Measurements from ENCODE around the gene FSTL3.

The FSTL3 gene

DNA sequence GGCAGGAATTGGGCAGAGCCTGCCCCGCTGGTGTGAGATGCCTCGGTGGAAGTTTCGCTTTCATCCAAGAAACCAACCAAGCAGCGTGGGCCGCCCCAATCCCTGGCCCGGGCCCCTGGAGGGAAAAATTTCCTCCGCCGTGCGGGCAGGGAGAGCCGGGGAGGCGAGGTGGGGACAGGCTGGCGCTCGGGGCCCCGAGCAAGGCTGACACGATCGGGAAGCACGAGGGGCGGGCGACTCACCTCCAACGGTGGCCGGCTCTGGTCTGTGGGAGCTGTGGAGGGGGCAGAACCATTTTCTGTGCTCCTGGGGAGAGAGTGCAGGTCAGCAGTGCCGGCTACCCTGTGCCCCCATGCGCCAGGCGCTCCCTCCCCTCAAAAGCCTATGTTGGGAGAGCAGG lies 24.2 kb upstream of the FSTL3 start:
- TF ChIP-seq GATA3 (IDR thresholded peaks at IDR 0.05; ENCODE audit: low read depth, low read length) (no peak), GATA2 (IDR thresholded peaks at IDR 0.05; ENCODE audit: low read depth, low read length) (no peak)

DNA sequence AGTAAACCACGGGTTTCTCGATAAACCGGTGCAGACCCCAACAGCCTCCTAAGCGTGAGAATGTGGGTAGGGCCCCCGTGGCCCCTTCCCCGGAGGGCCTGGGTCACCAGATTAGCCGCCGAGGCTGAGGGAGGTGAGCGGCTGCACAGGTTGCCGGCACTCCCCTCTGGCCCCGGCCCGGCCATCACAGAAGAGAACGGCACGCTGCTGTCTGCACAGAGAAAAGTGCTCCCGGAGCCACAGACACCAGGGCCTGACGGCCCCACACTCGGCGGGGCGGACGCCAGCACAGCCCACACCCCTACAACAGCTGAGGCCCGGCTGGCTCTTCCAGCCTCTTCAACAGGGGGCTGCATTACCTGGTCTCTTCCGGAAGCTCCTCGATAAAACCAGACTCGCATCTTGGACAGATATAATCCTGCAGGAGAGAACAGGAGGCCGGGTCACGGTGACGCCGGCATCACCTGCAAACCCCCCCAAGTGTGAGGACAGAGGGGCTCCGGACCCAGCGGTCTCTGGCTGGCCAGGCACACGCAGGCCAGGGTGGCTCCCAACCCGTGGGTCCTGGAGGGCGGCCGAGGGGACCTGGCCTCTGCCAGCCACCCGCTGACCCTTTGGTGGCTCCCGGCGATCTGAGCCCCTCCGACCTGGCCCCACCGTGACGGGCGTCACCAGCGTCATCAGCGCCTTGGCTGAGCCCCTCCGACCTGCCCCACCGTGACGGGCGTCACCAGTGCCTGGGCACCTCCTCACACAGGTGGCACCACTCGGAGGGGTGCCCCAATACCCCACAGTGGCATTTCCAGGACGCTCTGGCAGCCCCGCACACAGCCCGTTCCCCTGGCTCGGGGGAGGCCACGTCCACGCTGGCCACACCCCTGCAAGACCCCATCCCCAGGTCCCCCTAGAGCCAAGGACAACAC lies 23.5 kb upstream of the FSTL3 start:
- TF ChIP-seq GATA3 (IDR thresholded peaks at IDR 0.05; ENCODE audit: low read depth, low read length) (no peak), GATA2 (IDR thresholded peaks at IDR 0.05; ENCODE audit: low read depth, low read length) (no peak)

GRCh38 chr19:653425-653824 lies 22.8 kb upstream of the FSTL3 start:
- TF ChIP-seq GATA3 (IDR thresholded peaks at IDR 0.05; ENCODE audit: low read depth, low read length) (no peak), GATA2 (IDR thresholded peaks at IDR 0.05; ENCODE audit: low read depth, low read length) (no peak)

GRCh38 chr19:655691-656090 lies 20.5 kb upstream of the FSTL3 start:
- TF ChIP-seq GATA3 (IDR thresholded peaks at IDR 0.05; ENCODE audit: low read depth, low read length): no peak
- no peak for TF ChIP-seq GATA2 (IDR thresholded peaks at IDR 0.05; ENCODE audit: low read depth, low read length)

GRCh38 chr19:656751-657559 lies 19.2 kb upstream of the FSTL3 start:
- no peak for TF ChIP-seq GATA3 (IDR thresholded peaks at IDR 0.05; ENCODE audit: low read depth, low read length)
- TF ChIP-seq GATA2 (IDR thresholded peaks at IDR 0.05; ENCODE audit: low read depth, low read length): no peak

- TF ChIP-seq GATA2 (IDR thresholded peaks at IDR 0.05; ENCODE audit: low read depth, low read length) (no peak), GATA3 (IDR thresholded peaks at IDR 0.05; ENCODE audit: low read depth, low read length) (no peak)
Measured at GRCh38 chr19:657611-658010, 18.6 kb upstream of the FSTL3 start.

DNA sequence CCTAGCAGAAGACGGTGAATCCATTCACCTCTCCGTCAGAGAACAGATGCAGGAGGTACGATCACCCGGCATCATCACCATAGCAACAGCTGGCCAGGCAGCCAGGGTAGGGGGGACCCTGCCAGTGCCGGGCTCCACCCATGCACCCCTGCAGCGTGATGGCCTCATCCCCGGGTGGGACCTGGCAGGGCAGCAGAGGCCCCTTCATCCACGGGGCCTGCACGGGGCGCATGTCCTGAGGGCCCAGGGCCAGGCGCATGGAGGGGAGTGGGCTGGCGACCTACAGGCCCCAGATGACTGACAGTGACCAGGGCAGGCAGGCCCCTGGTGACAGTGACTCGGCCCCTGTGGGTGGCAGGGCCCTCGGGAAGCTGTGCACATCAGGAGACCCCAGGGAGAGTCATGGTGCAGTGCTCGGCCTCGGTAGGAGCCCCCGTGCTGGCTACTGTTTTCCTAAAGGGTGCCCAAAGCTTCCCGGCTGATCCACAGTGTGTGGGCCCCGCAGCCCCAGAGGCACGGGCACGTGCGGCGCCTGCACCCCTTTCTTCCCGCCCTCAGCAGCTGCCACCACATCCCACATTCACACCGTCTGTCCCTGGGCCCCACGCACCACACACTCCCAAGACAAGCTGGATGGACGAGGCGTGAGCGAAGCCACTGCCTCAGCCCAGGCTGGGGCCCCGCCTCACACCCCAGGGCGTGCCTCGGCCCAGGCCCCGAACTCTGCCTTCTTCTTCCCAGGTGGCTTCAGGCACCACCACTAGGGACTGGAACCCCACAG lies 17.9 kb upstream of the FSTL3 start:
- no peak for TF ChIP-seq GATA2 (IDR thresholded peaks at IDR 0.05; ENCODE audit: low read depth, low read length)
- no peak for TF ChIP-seq GATA3 (IDR thresholded peaks at IDR 0.05; ENCODE audit: low read depth, low read length)

DNA sequence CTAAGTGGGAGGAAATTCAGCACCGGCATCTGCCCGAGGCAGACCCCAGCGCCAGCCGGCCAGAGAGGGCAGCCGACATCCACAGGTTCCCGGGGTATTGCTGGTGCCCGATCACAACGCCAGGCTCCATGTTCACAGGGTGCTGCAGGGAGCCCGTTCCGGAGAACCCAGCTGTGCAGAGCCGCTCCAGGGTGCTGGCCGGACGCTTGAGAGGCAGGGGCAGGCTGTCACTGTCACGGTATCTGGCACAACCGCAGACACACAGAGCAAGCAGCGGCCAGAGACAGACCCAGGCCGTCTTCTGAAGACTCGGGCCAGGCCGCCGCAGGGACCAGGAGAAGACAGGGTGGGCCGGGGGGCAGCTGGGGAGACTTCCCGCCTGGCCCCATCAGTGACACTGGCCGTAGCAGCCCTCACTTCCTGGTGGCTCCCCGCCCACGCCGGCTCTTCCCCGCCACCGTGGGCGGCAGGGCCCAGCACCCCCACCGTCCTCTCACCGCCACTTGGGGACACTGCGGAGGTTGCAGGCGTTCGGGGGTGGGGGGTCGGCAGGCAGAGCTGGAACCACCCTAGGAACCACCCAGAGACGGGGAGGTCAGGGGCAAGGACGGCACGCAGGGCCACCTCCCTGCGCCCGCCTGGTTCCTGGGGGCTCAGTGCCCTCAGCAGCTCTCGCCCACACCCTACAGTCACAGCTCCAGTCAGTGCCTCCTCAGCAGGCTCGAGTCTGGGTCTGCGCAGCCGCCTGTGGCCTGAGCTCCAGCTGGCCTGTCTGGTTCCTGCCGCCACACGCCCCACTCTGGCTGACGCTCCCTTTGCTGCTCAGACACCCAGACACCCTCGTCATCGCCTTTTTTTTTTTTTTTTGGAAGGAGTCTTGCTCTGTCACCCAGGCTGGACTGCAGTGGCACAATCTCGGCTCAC lies 17.0 kb upstream of the FSTL3 start:
- no peak for TF ChIP-seq GATA2 (IDR thresholded peaks at IDR 0.05; ENCODE audit: low read depth, low read length)
- no peak for TF ChIP-seq GATA3 (IDR thresholded peaks at IDR 0.05; ENCODE audit: low read depth, low read length)

DNA sequence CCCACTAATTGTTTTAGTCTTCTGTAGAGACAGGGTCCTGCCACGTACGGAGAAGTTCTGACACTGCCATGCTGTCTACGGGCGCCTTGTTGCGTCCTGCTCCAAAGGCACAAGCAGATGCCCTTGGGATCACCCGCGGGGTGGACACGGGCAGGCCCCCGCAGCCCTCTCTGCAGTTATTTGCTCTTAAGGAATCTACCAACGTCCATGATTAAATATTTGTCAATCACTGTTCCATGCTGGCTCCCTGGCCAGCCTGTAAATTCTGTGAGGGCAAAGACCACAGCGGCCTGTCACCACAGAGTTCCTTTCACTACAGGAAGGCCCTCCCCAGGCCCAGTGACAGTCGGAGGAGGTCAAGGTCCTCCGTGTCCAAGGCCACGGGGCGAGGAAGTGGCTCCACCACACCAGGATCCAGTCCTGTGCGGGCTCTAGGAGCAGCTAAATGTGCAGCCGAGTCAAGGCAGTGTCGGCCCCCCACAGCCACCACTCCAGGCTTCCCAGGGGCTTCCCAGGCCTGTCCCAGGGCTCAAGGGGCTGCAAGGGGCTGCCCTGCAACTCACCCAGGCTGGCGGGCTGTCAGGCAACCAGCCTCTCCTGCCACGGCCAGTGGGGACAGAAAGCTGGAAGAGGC lies 15.3 kb upstream of the FSTL3 start:
- TF ChIP-seq GATA2 (IDR thresholded peaks at IDR 0.05; ENCODE audit: low read depth, low read length) (no peak), GATA3 (IDR thresholded peaks at IDR 0.05; ENCODE audit: low read depth, low read length) (no peak)

DNA sequence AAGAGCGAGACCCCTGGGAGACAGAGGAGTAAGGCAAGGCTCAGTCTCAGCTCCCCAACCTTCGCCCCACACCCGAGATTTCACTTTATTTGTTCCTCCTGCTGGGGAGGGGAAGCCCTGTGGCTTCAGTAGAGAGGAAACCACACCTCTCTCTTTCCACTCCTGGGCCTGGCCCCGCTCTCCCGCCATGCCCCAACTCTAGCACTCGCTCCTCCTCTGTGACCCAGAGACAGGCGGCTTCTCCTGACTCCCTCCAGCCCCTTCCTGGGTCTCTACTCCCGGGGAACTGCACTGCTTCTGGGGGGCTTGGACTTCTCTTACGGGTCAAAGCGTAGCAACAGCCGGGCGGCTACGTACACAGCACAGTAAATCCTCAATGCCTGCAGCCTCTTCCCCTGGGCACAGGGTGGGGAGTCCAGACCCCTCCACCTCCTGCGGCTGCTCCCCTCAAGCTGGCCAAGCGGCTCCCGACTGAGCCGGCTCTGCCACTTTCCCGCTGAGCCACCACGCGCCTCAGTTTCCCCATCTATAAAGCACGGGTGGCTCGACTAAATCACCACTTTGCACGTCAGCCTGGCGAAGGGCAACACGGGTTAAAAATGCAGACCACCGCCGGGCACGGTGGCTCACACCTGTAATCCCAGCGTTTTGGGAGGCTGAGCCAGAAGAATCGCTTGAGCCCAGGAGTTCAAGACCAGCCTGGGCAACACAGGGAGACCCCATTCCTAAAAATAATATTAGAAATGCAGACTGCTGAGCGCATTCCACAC lies 14.6 kb upstream of the FSTL3 start:
- TF ChIP-seq GATA2 (IDR thresholded peaks at IDR 0.05; ENCODE audit: low read depth, low read length) (no peak), GATA3 (IDR thresholded peaks at IDR 0.05; ENCODE audit: low read depth, low read length) (no peak)

GRCh38 chr19:662207-662961 lies 13.8 kb upstream of the FSTL3 start:
- TF ChIP-seq GATA3 (IDR thresholded peaks at IDR 0.05; ENCODE audit: low read depth, low read length) (no peak), GATA2 (IDR thresholded peaks at IDR 0.05; ENCODE audit: low read depth, low read length) (no peak)

Measured in SH-SY5Y (cell line).